ENCODE data around the gene CBX7. TPM values are rescaled to one million over a fixed set of nuclear protein-coding genes. Genes with fewer than 3 reads are reported as not detected.

Gene CBX7
- total and polyA plus RNA-seq, 2 experiments from 2014 or later = 2.6 to 11.5 TPM

GRCh38 chr22:39179841-39180335, 27.4 kb upstream of the CBX7 start:
- no peak overlapping the region for H2AFZ ChIP-seq
- peaks cover 12% of the 10 kb centered on the region for H3K27me3 Mint-ChIP-seq (ENCODE audit: insufficient read depth, low read depth, poor library complexity)
- peaks cover 11% of the 10 kb centered on the region for H3F3A ChIP-seq (replicated peaks; ENCODE audit: low read depth)
- peaks cover 54% of the 10 kb centered on the region for H3K4me1 Mint-ChIP-seq
- no peak overlapping the region for H3K4me3 Mint-ChIP-seq
- H3K9me3 Mint-ChIP-seq = peaks cover 7% of the 10 kb centered on the region; the same call in 2 of the 3 replicates
- no peaks in the 10 kb centered on the region for H3K36me3 ChIP-seq (ENCODE audit: insufficient read depth)
- DNase-seq (ENCODE audit: low spot score) (peak; percentile 66), ATAC-seq (peak; percentile 17)
- peak overlapping the region; percentile 5; the same call in 1 of the 2 replicates for H3K4me2 ChIP-seq
- peak overlapping the region; percentile 72 for H3K27ac Mint-ChIP-seq
- peak overlapping the region; percentile 66; the same call in 1 of the 2 replicates for H3K27ac ChIP-seq (ENCODE audit: low read depth)
- H4K20me1 ChIP-seq (replicated peaks; ENCODE audit: insufficient read depth) = no peaks in the 10 kb centered on the region
- TF ChIP-seq REST (IDR thresholded peaks at IDR 0.05; ENCODE audit: unreplicated experiment) = no peak
- no peak overlapping the region for H3K4me3 ChIP-seq
- H3K36me3 Mint-ChIP-seq (ENCODE audit: low read depth) = peaks cover 3% of the 10 kb centered on the region; the same call in 2 of the 3 replicates
- no peaks in the 10 kb centered on the region for H3K9me2 ChIP-seq (ENCODE audit: insufficient read depth)
- no peaks in the 10 kb centered on the region for H3K79me2 ChIP-seq (replicated peaks; ENCODE audit: insufficient read depth)
- peaks cover 34% of the 10 kb centered on the region for H3K4me1 ChIP-seq (ENCODE audit: insufficient read depth)
- H3K27me3 ChIP-seq (ENCODE audit: insufficient read depth) = no peaks in the 10 kb centered on the region

GRCh38 chr22:39179401-39179827, 26.9 kb upstream of the CBX7 start:
- Histone ChIP-seq H3K4me2 (peak overlapping the region; percentile 5; the same call in 1 of the 2 replicates), H3K27me3 (ENCODE audit: insufficient read depth) (no peaks in the 10 kb centered on the region), H3F3A (replicated peaks; ENCODE audit: low read depth) (peaks cover 11% of the 10 kb centered on the region), H3K79me2 (replicated peaks; ENCODE audit: insufficient read depth) (no peaks in the 10 kb centered on the region), H3K4me3 (no peak overlapping the region), H3K4me1 (ENCODE audit: insufficient read depth) (peaks cover 34% of the 10 kb centered on the region), H2AFZ (no peak overlapping the region), H3K36me3 (ENCODE audit: insufficient read depth) (no peaks in the 10 kb centered on the region), H3K27ac (ENCODE audit: low read depth) (peak overlapping the region; percentile 66; the same call in 1 of the 2 replicates), H4K20me1 (replicated peaks; ENCODE audit: insufficient read depth) (no peaks in the 10 kb centered on the region), H3K9me2 (ENCODE audit: insufficient read depth) (no peaks in the 10 kb centered on the region)
- Mint-ChIP-seq H3K27me3 (ENCODE audit: insufficient read depth, low read depth, poor library complexity) (peaks cover 13% of the 10 kb centered on the region), H3K36me3 (ENCODE audit: low read depth) (peaks cover 2% of the 10 kb centered on the region; the same call in 1 of the 3 replicates), H3K27ac (peak overlapping the region; percentile 72), H3K4me3 (no peak overlapping the region), H3K4me1 (peaks cover 59% of the 10 kb centered on the region), H3K9me3 (peaks cover 5% of the 10 kb centered on the region; the same call in 2 of the 3 replicates)
- TF ChIP-seq ZNF331 (CRISPR knock-in tag; IDR thresholded peaks at IDR 0.05; ENCODE audit: low read depth) (no peak), POLR2AphosphoS5 (IDR thresholded peaks at IDR 0.05; ENCODE audit: low read depth) (0 out of 2 replicates have a peak, but pooled peaks have one; percentile 20)
- DNase-seq (ENCODE audit: low spot score) = peak; percentile 63
- peak; percentile 29 for ATAC-seq

All from GM23338 (cell line).